AG09319 (cell line): ENCODE measurements around the gene EML6.

ENCODE experiments used
- DNase-seq: peaks from one replicate; pipeline ENCODE4 v3.0.0-alpha.2; 2010; ENCODE audit warnings: low read depth; ENCODE audit errors: extremely low read depth
- CTCF ChIP-seq: IDR thresholded peaks from 2 replicates; pipeline ENCODE4 v1.5.1; 2011; ENCODE audit warnings: low read depth, mild to moderate bottlenecking, inconsistent platforms, low read length, moderate library complexity

The EML6 gene

GRCh38 chr2:54776494-54776893, 53.0 kb downstream of the EML6 start:
- TF ChIP-seq CTCF = no peak
- no peak for DNase-seq

- TF ChIP-seq CTCF = no peak
These were observed 59.9 kb downstream of the EML6 start for GRCh38 chr2:54783349-54783748.

GRCh38 chr2:54787270-54787669, 63.8 kb downstream of the EML6 start:
- DNase-seq = no peak
- no peak for TF ChIP-seq CTCF

More at GRCh38 chr2:54783349-54783748, 59.9 kb downstream of the EML6 start:
- DNase-seq = no peak

GRCh38 chr2:54787755-54788366, 64.4 kb downstream of the EML6 start:
- no peak for DNase-seq

GRCh38 chr2:54789878-54790277, 66.4 kb downstream of the EML6 start:
- DNase-seq = no peak
- TF ChIP-seq CTCF = no peak

More at GRCh38 chr2:54787755-54788366, 64.4 kb downstream of the EML6 start:
- no peak for TF ChIP-seq CTCF

- no peak for TF ChIP-seq CTCF
- DNase-seq = no peak
These were observed 68.4 kb downstream of the EML6 start for GRCh38 chr2:54791831-54792230.

- TF ChIP-seq CTCF = no peak
- DNase-seq = no peak
These were observed 73.8 kb downstream of the EML6 start for GRCh38 chr2:54797307-54797706.
